ENCODE measurements around the gene OSBPL6.
"Not testable (repeated sequence)": the region's sequence is repeated elsewhere in the genome, so short reads cannot be mapped to it uniquely, and the experiment has no call there.

DNA sequence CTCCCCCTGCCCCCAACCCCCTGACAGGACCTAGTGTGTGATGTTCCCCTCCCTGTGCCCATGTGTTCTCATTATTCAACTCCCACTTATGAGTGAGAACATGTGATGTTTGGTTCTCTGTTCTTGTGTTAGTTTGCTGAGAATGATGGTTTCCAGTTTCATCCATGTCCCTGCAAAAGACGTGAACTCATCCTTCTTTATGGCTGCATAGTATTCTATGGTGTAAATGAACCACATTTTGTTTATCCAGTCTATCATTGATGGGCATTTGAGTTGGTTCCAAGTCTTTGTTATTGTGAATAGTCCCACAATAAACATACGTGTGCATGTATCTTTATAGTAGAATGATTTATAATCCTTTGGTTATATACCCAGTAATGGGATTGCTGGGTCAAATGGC, 13.7 kb upstream of the OSBPL6 start:
- TF ChIP-seq, protein P1, sequence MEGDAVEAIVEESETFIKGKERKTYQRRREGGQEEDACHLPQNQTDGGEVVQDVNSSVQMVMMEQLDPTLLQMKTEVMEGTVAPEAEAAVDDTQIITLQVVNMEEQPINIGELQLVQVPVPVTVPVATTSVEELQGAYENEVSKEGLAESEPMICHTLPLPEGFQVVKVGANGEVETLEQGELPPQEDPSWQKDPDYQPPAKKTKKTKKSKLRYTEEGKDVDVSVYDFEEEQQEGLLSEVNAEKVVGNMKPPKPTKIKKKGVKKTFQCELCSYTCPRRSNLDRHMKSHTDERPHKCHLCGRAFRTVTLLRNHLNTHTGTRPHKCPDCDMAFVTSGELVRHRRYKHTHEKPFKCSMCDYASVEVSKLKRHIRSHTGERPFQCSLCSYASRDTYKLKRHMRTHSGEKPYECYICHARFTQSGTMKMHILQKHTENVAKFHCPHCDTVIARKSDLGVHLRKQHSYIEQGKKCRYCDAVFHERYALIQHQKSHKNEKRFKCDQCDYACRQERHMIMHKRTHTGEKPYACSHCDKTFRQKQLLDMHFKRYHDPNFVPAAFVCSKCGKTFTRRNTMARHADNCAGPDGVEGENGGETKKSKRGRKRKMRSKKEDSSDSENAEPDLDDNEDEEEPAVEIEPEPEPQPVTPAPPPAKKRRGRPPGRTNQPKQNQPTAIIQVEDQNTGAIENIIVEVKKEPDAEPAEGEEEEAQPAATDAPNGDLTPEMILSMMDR (IDR thresholded peaks at IDR 0.05; ENCODE audit: borderline replicate concordance, extremely low read depth, low read length, poor library complexity, severe bottlenecking) = not testable (repeated sequence)
- not testable (repeated sequence) for TF ChIP-seq EZH2 (IDR thresholded peaks at IDR 0.05; ENCODE audit: borderline replicate concordance, low read depth, low read length, severe bottlenecking)
